ENCODE results near the gene CCDC12.
A peak's percentile ranks its signal among the peaks of the same experiment; 100 is the strongest.

Gene CCDC12

DNA sequence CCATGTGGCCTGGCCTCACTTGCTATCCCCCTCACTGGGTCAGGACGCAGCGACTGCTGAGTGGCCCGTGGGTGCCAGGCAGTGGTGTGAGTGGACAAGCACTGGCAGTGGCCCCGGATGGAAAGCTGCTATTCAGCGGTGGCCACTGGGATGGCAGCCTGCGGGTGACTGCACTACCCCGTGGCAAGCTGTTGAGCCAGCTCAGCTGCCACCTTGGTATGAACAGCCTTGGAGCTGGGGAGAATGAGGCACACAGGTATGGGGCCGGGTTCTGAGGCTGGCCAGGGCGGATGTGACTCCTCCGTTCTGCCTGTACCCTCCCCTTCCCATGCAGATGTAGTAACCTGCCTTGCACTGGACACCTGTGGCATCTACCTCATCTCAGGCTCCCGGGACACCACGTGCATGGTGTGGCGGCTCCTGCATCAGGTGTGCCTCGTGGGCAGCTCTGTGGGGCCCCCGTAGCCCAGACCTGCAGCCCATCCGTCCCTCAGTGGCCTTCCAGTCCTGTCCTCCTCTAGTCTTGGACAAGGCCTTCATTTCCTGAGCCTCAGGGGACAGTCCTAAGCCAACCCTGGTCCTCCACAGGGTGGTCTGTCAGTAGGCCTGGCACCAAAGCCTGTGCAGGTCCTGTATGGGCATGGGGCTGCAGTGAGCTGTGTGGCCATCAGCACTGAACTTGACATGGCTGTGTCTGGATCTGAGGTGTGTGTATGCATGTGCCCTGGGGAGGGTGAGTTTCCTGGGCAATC lies 31.1 kb upstream of the CCDC12 start:
- no peak for DNase-seq

DNA sequence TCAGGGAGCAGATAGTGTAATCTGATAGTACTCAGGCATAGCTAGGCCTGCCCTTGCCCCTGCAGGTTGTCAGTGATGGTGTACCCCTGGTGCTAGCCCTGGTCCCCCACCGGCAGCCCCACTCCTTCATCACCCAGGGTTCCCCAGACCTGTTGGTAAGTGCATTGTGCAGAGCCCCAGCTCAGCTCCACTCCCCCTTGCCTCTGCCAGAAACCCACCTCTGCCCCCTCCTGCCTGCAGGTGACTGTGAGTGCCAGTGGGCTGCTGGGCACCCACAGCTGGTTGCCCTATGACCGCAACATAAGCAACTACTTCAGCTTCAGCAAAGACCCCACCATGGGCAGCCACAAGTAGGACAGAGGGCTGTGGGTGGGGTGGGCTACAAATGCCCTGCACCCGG lies 30.5 kb upstream of the CCDC12 start:
- no peak for DNase-seq

- no peak for DNase-seq
Measured at GRCh38 chr3:47006145-47006651, 29.7 kb upstream of the CCDC12 start.

- DNase-seq = no peak
Measured at GRCh38 chr3:47005212-47006144, 28.9 kb upstream of the CCDC12 start.

GRCh38 chr3:47004369-47005211 lies 28.0 kb upstream of the CCDC12 start:
- no peak for DNase-seq

GRCh38 chr3:47003461-47004368 lies 27.2 kb upstream of the CCDC12 start:
- DNase-seq = no peak

- DNase-seq = no peak
Measured at GRCh38 chr3:47003056-47003410, 26.5 kb upstream of the CCDC12 start.

DNA sequence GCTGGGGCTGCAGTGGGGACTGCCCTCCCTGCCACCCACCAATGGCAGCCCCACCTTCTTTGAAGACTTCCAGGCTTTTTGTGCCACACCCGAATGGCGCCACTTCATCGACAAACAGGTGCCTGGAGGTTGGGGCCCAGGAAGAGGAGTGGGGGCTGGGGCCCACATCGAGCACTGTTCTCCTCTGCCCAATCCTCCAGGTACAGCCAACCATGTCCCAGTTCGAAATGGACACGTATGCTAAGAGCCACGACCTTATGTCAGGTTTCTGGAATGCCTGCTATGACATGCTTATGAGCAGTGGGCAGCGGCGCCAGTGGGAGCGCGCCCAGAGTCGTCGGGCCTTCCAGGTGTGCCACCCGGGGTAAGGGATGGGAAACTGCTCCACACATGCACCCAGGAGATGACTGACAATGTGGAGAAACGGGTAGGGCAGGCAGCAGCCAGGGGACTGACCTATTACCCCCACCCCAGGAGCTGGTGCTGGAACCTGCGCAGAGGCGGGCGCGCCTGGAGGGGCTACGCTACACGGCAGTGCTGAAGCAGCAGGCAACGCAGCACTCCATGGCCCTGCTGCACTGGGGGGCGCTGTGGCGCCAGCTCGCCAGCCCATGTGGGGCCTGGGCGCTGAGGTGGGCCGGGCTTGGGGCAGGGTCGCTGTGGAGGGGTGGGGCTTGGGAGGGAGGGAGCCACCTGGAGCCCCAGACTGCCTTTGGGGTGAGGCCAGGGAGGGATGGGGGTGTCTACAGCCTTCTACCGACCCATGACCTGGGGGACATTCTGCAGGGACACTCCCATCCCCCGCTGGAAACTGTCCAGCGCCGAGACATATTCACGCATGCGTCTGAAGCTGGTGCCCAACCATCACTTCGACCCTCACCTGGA lies 25.9 kb upstream of the CCDC12 start:
- no peak for DNase-seq

GRCh38 chr3:47001731-47002170 lies 25.2 kb upstream of the CCDC12 start:
- DNase-seq = no peak

GRCh38 chr3:47000922-47001730 lies 24.6 kb upstream of the CCDC12 start:
- DNase-seq = no peak

GRCh38 chr3:47000198-47000815 lies 23.8 kb upstream of the CCDC12 start:
- DNase-seq = no peak

- DNase-seq = no peak
Measured at GRCh38 chr3:46999516-47000197, 23.1 kb upstream of the CCDC12 start.

- DNase-seq = no peak
Measured at GRCh38 chr3:46998852-46999515, 22.4 kb upstream of the CCDC12 start.

DNA sequence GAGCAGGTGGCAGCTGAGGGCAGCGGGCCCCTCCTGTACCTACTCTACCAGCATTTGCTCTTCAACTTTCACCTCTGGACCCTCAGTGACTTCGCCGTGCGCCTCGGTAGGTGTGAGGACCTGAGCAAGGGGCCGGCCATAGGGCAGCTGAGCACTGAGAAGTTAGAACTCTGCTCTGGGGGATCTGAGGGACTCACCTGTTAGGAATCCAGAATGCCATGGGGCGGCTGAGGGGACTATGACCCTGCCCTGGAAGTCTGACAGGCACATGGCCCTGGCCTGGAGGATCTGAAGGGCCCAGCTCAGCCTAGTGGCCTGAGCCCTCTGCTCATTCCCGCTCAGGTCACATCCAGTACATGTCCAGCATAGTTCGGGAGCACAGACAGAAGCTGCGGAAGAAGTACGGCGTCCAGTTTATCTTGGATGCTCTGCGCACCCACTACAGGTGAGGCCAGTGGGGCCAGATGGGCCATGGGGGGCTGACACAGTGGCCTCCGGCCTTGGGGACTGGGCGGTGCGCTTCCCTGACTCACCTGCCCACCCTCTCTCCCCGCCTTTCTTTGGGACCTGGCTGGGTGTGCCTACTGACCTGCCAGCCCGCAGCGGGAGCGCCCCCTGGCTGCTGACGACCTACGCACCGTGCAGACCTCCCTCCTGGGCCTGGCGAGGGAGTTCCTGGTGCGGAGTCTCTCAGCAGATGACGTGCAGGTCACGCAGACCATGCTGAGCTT lies 21.7 kb upstream of the CCDC12 start:
- DNase-seq = peak; percentile 88

GRCh38 chr3:46997453-46998091 lies 21.0 kb upstream of the CCDC12 start:
- DNase-seq = no peak

GRCh38 chr3:46996689-46997452 lies 20.3 kb upstream of the CCDC12 start:
- DNase-seq = no peak
